Activated naive CD4-positive, alpha-beta T cell treated with anti-CD3 and anti-CD28 coated beads, Interleukin-2, amount 50 U/mL, for 16 hours (primary cell): ENCODE data around the gene ANXA6.
"Not testable (repeated sequence)": the region's sequence is repeated elsewhere in the genome, so short reads cannot be mapped to it uniquely, and the experiment has no call there.

Source experiments
- DNase-seq: peaks from one replicate; pipeline ENCODE4 v3.0.0-alpha.2; 2020

Gene ANXA6

GRCh38 chr5:151180291-151180690, 22.7 kb upstream of the ANXA6 start:
- no peak for DNase-seq

- DNase-seq = no peak
These were observed 21.9 kb upstream of the ANXA6 start for GRCh38 chr5:151179489-151179840.

GRCh38 chr5:151178777-151179488, 21.4 kb upstream of the ANXA6 start:
- no peak for DNase-seq

- DNase-seq = no peak
These were observed 20.8 kb upstream of the ANXA6 start for GRCh38 chr5:151178372-151178771.

- DNase-seq = not testable (repeated sequence)
These were observed 18.7 kb upstream of the ANXA6 start for GRCh38 chr5:151176268-151176667.

- DNase-seq = no peak
These were observed 17.1 kb upstream of the ANXA6 start for GRCh38 chr5:151174612-151175101.

GRCh38 chr5:151173711-151174611, 16.4 kb upstream of the ANXA6 start:
- no peak for DNase-seq

- no peak for DNase-seq
These were observed 13.9 kb upstream of the ANXA6 start for GRCh38 chr5:151171529-151171928.

GRCh38 chr5:151168602-151169344, 11.2 kb upstream of the ANXA6 start:
- no peak for DNase-seq

GRCh38 chr5:151167022-151167421, 9.4 kb upstream of the ANXA6 start:
- no peak for DNase-seq

GRCh38 chr5:151164687-151165392, 7.3 kb upstream of the ANXA6 start:
- DNase-seq = peak; percentile 80

GRCh38 chr5:151162776-151163175, 5.2 kb upstream of the ANXA6 start:
- DNase-seq = no peak

- no peak for DNase-seq
These were observed 2.2 kb upstream of the ANXA6 start for GRCh38 chr5:151159649-151160373.

- DNase-seq = no peak
These were observed 695 bp upstream of the ANXA6 start for GRCh38 chr5:151158287-151158661.

- no peak for DNase-seq
These were observed 815 bp downstream of the ANXA6 start for GRCh38 chr5:151156507-151157420.

- DNase-seq = no peak
These were observed 1.6 kb downstream of the ANXA6 start for GRCh38 chr5:151155775-151156506.

GRCh38 chr5:151154931-151155774, 2.4 kb downstream of the ANXA6 start:
- no peak for DNase-seq

GRCh38 chr5:151153766-151154272, 3.8 kb downstream of the ANXA6 start:
- peak; percentile 45 for DNase-seq

GRCh38 chr5:151153300-151153699, 4.3 kb downstream of the ANXA6 start:
- DNase-seq = no peak
